Measurements from ENCODE around the gene METTL25B. TPM values are rescaled to one million over a fixed set of nuclear protein-coding genes. Genes with fewer than 3 reads are reported as not detected.

METTL25B gene
- total and polyA plus RNA-seq, 9 donors, result 18.1 to 39.6 (median 33.2) TPM

DNA sequence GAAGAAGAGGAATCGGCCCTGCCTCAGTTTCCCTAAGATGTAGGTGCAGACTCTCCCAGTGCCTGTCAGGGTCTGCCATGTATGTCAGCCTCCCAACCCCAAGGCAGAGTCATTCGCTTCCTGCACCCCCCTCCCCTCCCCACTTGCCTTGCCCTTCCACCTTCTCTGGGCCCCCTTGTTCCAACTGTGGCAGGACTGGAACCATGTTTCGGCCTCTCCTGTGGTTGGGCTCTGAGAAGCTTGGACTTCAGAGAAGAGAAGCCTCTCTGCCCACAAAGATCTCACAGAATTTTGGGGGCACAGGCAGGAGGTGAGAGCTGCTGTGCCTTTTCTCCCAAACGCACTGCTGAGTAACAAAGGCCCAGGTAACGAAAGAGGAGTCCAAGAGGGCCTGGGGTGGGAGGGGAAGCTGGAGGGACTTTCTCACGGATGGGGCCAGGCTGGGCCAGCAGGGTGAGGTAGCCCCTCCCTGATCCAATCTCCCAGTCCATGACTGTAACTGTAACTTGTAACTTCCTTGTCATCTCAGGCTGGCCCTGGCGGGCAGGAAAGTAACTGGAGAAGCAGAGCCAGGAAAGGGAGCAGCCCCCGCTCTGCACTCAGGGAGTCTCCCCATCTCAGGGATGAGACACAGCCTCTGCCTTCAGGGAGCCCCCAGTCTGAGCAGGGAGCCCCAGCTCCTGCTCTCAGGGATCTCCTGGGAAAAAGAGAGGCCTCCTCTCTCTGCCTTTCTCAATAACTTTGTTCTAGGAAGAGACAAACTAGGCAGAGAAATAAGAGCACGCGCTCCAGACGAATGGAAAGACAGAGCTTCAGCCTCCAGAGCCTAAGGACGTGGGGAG, 34.2 kb upstream of the METTL25B start:
- DNase-seq, result no peak
- Histone ChIP-seq H3K4me3 (no peak overlapping the region), H3K36me3 (no peaks in the 10 kb centered on the region), H3K9me3 (no peaks in the 10 kb centered on the region), H3K27me3 (no peaks in the 10 kb centered on the region), H3K4me1 (ENCODE audit: insufficient read depth) (peaks cover 2% of the 10 kb centered on the region), H3K27ac (no peak overlapping the region)
- 79 to 83% (median 80%) methylated on average over 12 of the region's 12 CpGs for WGBS, 3 donors
- intact Hi-C loops (cut with DNase I), result loop anchor here in 1 of 4 donors (10.0 kb wide), 1 partner anchor 171 kb away; the partner anchor contains the start of gene NTRK1
- no peak for TF ChIP-seq CTCF (IDR thresholded peaks at IDR 0.05)
- no peak for TF ChIP-seq POLR2A (IDR thresholded peaks at IDR 0.05)
- no peak for TF ChIP-seq EP300 (IDR thresholded peaks at IDR 0.05)

DNA sequence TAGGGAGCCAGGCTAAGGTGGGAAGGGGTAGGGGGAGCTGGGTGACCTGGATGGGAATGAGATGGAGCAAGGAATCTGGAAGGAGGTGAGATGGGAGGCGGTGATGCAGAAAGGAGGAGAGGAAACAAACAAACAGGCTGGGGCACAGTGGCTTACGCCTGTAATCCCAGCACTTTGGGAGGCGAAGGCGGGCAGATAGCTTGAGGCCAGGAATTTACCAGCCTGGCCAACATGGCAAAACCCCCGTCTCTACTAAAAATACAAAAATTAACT, 33.6 kb upstream of the METTL25B start:
- no peak for TF ChIP-seq EP300 (IDR thresholded peaks at IDR 0.05)
- H3K27me3 ChIP-seq, result no peaks in the 10 kb centered on the region

DNA sequence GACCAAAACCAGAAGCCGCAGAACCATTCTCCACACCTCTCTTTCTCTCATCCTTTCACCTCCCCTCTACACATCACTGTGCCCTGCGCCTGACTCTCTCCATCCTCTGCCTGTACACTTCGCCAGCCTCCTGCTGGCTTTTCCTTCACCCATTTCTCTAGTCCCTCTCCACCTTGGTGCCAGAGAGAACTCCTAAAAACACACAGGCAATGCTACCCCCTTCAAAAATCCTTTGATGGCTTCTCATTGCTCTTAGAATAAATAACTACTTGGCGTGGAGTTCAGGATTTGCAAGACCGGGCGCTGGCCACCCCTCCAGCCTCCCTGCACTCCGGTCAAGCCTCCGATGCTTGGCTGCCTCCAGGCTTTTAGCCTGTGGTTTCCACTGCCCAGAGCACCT, 31.5 kb upstream of the METTL25B start:
- TF ChIP-seq POLR2A (IDR thresholded peaks at IDR 0.05) (no peak), EP300 (IDR thresholded peaks at IDR 0.05) (no peak), CTCF (IDR thresholded peaks at IDR 0.05) (no peak)
- Histone ChIP-seq H3K36me3 (no peaks in the 10 kb centered on the region), H3K9me3 (no peaks in the 10 kb centered on the region), H3K4me3 (no peak overlapping the region), H3K27ac (no peak overlapping the region), H3K4me1 (ENCODE audit: insufficient read depth) (no peaks in the 10 kb centered on the region), H3K27me3 (no peaks in the 10 kb centered on the region)
- no peak for DNase-seq
- intact Hi-C loops (cut with DNase I), result loop anchor here in 1 of 4 donors (10.0 kb wide), 1 partner anchor 168 kb away; the partner anchor contains the start of gene NTRK1
- WGBS, 3 donors, result 89 to 90% (median 90%) methylated on average over 8 of the region's 8 CpGs

More for the DNA sequence above, 33.6 kb upstream of the METTL25B start:
- Histone ChIP-seq H3K36me3 (no peaks in the 10 kb centered on the region), H3K9me3 (no peaks in the 10 kb centered on the region), H3K4me3 (no peak overlapping the region), H3K27ac (no peak overlapping the region), H3K4me1 (ENCODE audit: insufficient read depth) (peaks cover 1% of the 10 kb centered on the region)
- intact Hi-C loops (cut with DNase I), result loop anchor here in 1 of 4 donors (10.0 kb wide), 1 partner anchor 170 kb away; the partner anchor contains the start of gene NTRK1
- 85 to 93% (median 89%) methylated on average over 5 of the region's 5 CpGs for WGBS, 3 donors
- no peak for DNase-seq

GRCh38 chr1:156697481-156697880, 30.8 kb upstream of the METTL25B start:
- no peak overlapping the region for H3K27ac ChIP-seq
- H3K4me1 ChIP-seq (ENCODE audit: insufficient read depth), result no peaks in the 10 kb centered on the region
- WGBS, 3 donors, result 68 to 77% (median 72%) methylated on average over 8 of the region's 8 CpGs
- H3K36me3 ChIP-seq, result no peaks in the 10 kb centered on the region
- no peak for DNase-seq
- intact Hi-C loops (cut with DNase I), result loop anchor here in 1 of 4 donors (10.0 kb wide), 1 partner anchor 167 kb away; the partner anchor contains the start of gene NTRK1
- H3K9me3 ChIP-seq, result no peaks in the 10 kb centered on the region
- H3K27me3 ChIP-seq, result no peaks in the 10 kb centered on the region
- no peak overlapping the region for H3K4me3 ChIP-seq
- TF ChIP-seq CTCF (IDR thresholded peaks at IDR 0.05) (no peak), EP300 (IDR thresholded peaks at IDR 0.05) (no peak), POLR2A (IDR thresholded peaks at IDR 0.05) (no peak)

GRCh38 chr1:156698995-156699394, 29.3 kb upstream of the METTL25B start:
- no peak for DNase-seq
- H3K4me1 ChIP-seq (ENCODE audit: insufficient read depth), result no peaks in the 10 kb centered on the region
- H3K27ac ChIP-seq, result no peak overlapping the region
- H3K9me3 ChIP-seq, result no peaks in the 10 kb centered on the region
- no peaks in the 10 kb centered on the region for H3K36me3 ChIP-seq
- WGBS, 3 donors, result 0 to 10% (median 8%) methylated on average over 1 of the region's 1 CpG
- no peak for TF ChIP-seq EP300 (IDR thresholded peaks at IDR 0.05)
- TF ChIP-seq CTCF (IDR thresholded peaks at IDR 0.05), result no peak
- TF ChIP-seq POLR2A (IDR thresholded peaks at IDR 0.05), result no peak
- intact Hi-C loops (cut with DNase I), result loop anchor here in 1 of 4 donors (10.0 kb wide), 1 partner anchor 166 kb away; the partner anchor contains the start of gene NTRK1
- no peaks in the 10 kb centered on the region for H3K27me3 ChIP-seq
- no peak overlapping the region for H3K4me3 ChIP-seq
